Mesendoderm (in vitro differentiated cells): Measurements from ENCODE around the gene CASP9.

Experiments
- DNase-seq: peaks from one replicate; pipeline ENCODE4 v3.0.0; 2013
- H2AK5ac ChIP-seq: 2 replicates; pipeline ENCODE4 v1.6.1; 2013; ENCODE audit warnings: low read length, inconsistent platforms
- H2BK120ac ChIP-seq: 2 replicates; pipeline ENCODE4 v1.6.1; 2013; ENCODE audit warnings: low read depth, mild to moderate bottlenecking, low read length, moderate library complexity, mixed read lengths
- H2BK15ac ChIP-seq: replicated peaks from 2 replicates; pipeline ENCODE4 v1.6.1; 2013; ENCODE audit warnings: low read depth, mild to moderate bottlenecking, moderate library complexity
- H2BK5ac ChIP-seq: 2 replicates; pipeline ENCODE4 v1.6.1; 2013; ENCODE audit warnings: low read length, inconsistent platforms
- H3K18ac ChIP-seq: 2 replicates; pipeline ENCODE4 v1.6.1; 2013; ENCODE audit warnings: mild to moderate bottlenecking, low read length, mixed read lengths
- H3K23ac ChIP-seq: one replicate; pipeline ENCODE4 v1.6.1; 2013; ENCODE audit warnings: low read length
- H3K27ac ChIP-seq: 2 replicates; pipeline ENCODE4 v1.5.1; 2013; ENCODE audit warnings: low read depth, mild to moderate bottlenecking, inconsistent platforms, low read length, moderate library complexity
- H3K27me3 ChIP-seq: 2 replicates; pipeline ENCODE4 v1.6.1; 2013; ENCODE audit warnings: low read length, control low read depth, mild to moderate bottlenecking, inconsistent platforms; ENCODE audit not compliant: insufficient read depth, poor library complexity
- H3K36me3 ChIP-seq: 2 replicates; pipeline ENCODE4 v1.6.1; 2013; ENCODE audit warnings: low read length, inconsistent platforms; ENCODE audit not compliant: control insufficient read depth, insufficient read depth
- H3K4ac ChIP-seq: one replicate; pipeline ENCODE4 v1.6.1; 2013; ENCODE audit warnings: low read depth, mild to moderate bottlenecking, low read length, moderate library complexity
- H3K4me1 ChIP-seq: 2 replicates; pipeline ENCODE4 v1.6.1; 2013; ENCODE audit warnings: low read depth, low read length, inconsistent platforms; ENCODE audit not compliant: control insufficient read depth
- H3K4me2 ChIP-seq: 2 replicates; pipeline ENCODE4 v1.6.1; 2013; ENCODE audit warnings: low read length
- H3K4me3 ChIP-seq: 2 replicates; pipeline ENCODE4 v1.5.1; 2013; ENCODE audit warnings: mild to moderate bottlenecking, low read length
- H3K56ac ChIP-seq: one replicate; pipeline ENCODE4 v1.6.1; 2013; ENCODE audit warnings: low read length
- H3K79me1 ChIP-seq: 2 replicates; pipeline ENCODE4 v1.6.1; 2013; ENCODE audit warnings: low read length, inconsistent platforms
- H3K79me2 ChIP-seq: 2 replicates; pipeline ENCODE4 v1.6.1; 2013; ENCODE audit warnings: mild to moderate bottlenecking, low read length; ENCODE audit not compliant: control insufficient read depth, insufficient read depth
- H3K9ac ChIP-seq: 2 replicates; pipeline ENCODE4 v1.6.1; 2013; ENCODE audit warnings: low read length, inconsistent platforms
- H4K5ac ChIP-seq: one replicate; pipeline ENCODE4 v1.6.1; 2013; ENCODE audit warnings: low read length
- H4K8ac ChIP-seq: one replicate; pipeline ENCODE4 v1.6.1; 2013; ENCODE audit warnings: low read depth, mild to moderate bottlenecking, control low read depth, low read length, moderate library complexity
- WGBS: extraction: QIAGEN DNeasy Blood & Tissue Kit; methylation state at CpG from one replicate; pipeline ENCODE4 v1.1.7; 2013; ENCODE audit warnings: low lambda C conversion rate, missing lambda C conversion rate; ENCODE audit not compliant: insufficient coverage; ENCODE audit errors: extremely low coverage; 5-methylcytosine and 5-hydroxymethylcytosine counted together

The CASP9 gene

DNA sequence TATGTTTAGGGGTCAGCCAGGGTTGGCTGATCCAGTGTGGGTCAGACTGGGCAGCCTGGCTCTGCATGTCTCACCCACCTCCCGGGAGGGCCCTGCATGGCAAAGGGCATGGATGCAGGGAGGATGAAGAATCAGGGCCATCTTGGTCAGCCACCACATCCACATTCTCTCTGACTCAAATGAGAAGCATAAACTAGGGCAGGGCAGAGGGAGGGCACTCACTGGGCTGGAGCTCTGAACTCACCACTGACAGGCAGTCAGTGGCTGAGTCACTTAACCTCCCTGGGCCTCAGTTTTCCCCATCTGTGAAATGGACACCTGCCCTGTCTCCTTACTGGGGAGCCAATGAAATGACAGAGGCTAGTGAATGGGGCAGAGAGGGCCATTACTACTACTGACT, 71.8 kb downstream of the CASP9 start:
- Histone ChIP-seq H3K9ac (no peak overlapping the region), H3K27me3 (no peaks in the 10 kb centered on the region), H3K23ac (no peak overlapping the region), H3K4me2 (no peak overlapping the region), H4K8ac (no peak overlapping the region), H3K4ac (no peak overlapping the region), H2BK120ac (no peak overlapping the region), H2BK15ac (no peak overlapping the region), H3K36me3 (no peaks in the 10 kb centered on the region), H2AK5ac (no peak overlapping the region), H4K5ac (no peak overlapping the region), H3K56ac (no peak overlapping the region), H3K18ac (no peak overlapping the region), H3K4me1 (no peaks in the 10 kb centered on the region), H3K27ac (no peak overlapping the region), H3K4me3 (no peak overlapping the region), H3K79me2 (no peaks in the 10 kb centered on the region), H2BK5ac (no peak overlapping the region), H3K79me1 (no peaks in the 10 kb centered on the region)
- no peak for DNase-seq
- no CpG with 5 or more reads among the region's 1 CpG for WGBS

DNA sequence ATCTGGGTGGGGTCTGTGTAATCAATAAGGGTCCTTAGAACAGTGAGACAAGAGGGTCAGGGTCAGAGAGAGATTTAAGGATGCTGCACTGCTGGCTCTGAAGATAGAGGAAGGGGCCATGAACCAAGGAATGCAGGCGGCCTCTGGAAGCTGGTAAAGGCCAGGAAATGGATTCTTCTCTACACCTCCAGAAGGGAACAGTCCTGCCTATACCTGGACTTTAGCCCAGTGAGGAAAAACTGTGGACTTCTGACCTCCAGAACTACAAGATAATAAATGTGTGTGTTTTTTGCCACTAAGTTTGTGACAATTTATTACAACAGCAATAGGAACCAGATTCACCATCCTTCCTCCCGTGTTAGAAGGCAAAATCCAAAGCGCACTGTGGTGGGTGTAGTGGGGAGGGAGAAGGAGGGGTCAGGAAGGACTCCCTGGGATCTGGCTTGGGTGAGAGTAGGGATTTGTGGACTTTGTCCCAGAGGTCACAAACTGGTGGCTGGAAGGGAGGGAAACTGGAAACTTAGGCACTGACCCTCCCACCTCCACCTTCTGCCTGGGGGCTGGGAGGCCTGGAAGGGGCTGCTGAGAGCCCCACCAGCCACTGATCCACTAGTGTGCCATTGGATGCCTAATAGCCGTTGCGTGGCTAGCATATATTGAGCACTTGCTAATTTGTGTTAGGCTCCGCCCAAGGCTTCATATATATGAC, 72.8 kb downstream of the CASP9 start:
- Histone ChIP-seq H3K23ac (no peak overlapping the region), H2BK15ac (no peak overlapping the region)

DNA sequence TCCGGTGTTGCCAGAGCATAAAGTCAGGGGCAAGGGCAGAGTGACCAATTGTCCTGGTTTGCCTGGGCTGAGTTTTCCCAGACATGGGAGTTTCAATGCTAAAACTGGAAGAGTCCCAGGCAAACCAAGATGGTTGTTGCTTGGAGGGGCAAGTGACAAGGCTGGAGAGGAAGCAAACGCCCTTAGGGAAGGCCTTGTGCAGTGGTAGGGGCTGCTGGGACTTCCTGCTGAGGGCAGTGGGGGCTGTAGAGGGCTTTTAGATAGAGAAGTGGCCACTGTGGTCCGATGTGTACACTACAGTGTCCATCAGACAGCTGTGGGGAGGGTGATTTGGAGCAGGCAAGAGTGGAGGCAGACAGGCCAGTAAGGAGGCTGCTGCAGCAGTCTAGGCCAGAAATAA, 74.4 kb downstream of the CASP9 start:
- Histone ChIP-seq H2BK5ac (no peak overlapping the region), H4K5ac (no peak overlapping the region), H3K27me3 (no peaks in the 10 kb centered on the region), H4K8ac (no peak overlapping the region), H3K4ac (no peak overlapping the region), H3K9ac (no peak overlapping the region), H3K23ac (no peak overlapping the region), H3K79me1 (no peaks in the 10 kb centered on the region), H3K27ac (no peak overlapping the region), H3K56ac (no peak overlapping the region), H2BK120ac (no peak overlapping the region), H3K4me3 (no peak overlapping the region), H3K36me3 (no peaks in the 10 kb centered on the region), H2AK5ac (no peak overlapping the region), H3K4me1 (no peaks in the 10 kb centered on the region), H3K18ac (no peak overlapping the region), H3K4me2 (no peak overlapping the region), H3K79me2 (no peaks in the 10 kb centered on the region), H2BK15ac (no peak overlapping the region)
- WGBS: no CpG with 5 or more reads among the region's 3 CpGs
- DNase-seq: no peak

More for the DNA sequence above, 72.8 kb downstream of the CASP9 start:
- Histone ChIP-seq H3K4ac (no peak overlapping the region), H2BK5ac (no peak overlapping the region), H3K27ac (no peak overlapping the region), H3K27me3 (no peaks in the 10 kb centered on the region), H4K8ac (no peak overlapping the region), H3K9ac (no peak overlapping the region), H3K18ac (no peak overlapping the region), H3K79me1 (no peaks in the 10 kb centered on the region), H3K56ac (no peak overlapping the region), H4K5ac (no peak overlapping the region), H2BK120ac (no peak overlapping the region), H3K4me3 (no peak overlapping the region), H3K36me3 (no peaks in the 10 kb centered on the region), H2AK5ac (no peak overlapping the region), H3K79me2 (no peaks in the 10 kb centered on the region), H3K4me2 (no peak overlapping the region), H3K4me1 (no peaks in the 10 kb centered on the region)
- no peak for DNase-seq
- no CpG with 5 or more reads among the region's 6 CpGs for WGBS

DNA sequence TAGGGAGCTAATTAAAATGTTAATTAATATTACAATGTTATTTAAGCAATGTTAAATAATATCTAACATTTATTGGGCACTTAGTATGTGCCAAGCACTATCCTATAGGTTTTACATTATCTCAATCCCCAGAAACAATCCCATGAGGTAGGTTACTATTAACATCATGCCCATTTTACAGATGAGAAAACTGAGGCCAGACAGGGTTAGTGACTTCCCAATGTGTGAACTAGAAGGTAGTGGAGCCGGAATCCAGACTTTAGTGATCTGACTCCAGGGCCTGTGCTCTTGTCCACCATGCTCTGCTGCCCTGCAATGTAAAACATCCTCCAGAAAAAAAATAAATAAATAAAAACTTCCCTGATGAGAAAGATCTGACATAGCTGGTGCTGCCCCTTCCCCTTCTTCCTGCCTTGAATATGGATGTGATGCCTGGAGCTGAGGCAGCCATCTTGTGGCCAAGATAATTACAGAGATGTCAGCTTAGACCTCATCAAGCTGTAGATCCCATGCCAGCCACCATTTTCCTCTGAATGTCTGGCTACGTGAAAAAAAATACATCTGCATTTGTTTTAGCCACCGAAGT, 75.0 kb downstream of the CASP9 start:
- no peak for DNase-seq
- Histone ChIP-seq H3K4me1 (no peaks in the 10 kb centered on the region), H3K9ac (no peak overlapping the region), H3K4ac (no peak overlapping the region), H3K18ac (no peak overlapping the region), H2BK15ac (no peak overlapping the region), H3K79me2 (no peaks in the 10 kb centered on the region), H3K4me3 (no peak overlapping the region), H3K4me2 (no peak overlapping the region), H3K36me3 (no peaks in the 10 kb centered on the region), H2BK5ac (no peak overlapping the region), H4K8ac (no peak overlapping the region), H4K5ac (no peak overlapping the region), H2AK5ac (no peak overlapping the region), H3K27ac (no peak overlapping the region), H3K56ac (no peak overlapping the region), H2BK120ac (no peak overlapping the region), H3K79me1 (no peaks in the 10 kb centered on the region), H3K23ac (no peak overlapping the region), H3K27me3 (no peaks in the 10 kb centered on the region)
- no CpG with 5 or more reads among the region's 3 CpGs for WGBS

DNA sequence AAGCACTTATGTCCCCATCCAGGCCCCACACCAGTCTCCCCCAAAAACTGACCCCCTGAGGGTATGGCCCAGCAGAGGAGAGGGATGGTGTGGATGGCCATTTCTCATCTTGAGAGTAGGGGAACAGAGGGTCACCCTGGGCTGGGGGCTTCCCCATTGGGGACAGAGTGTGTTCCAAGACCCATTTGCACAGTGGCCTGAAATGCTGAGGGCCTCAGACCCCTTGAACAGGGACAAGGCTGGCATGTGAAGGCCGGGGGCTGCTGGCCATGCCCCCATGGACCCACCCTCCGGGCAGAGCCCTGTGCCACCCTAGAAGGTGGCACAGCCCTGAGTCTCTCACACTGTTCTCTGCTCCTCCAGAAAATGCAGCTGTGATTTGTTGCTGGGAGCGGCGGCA, 77.8 kb downstream of the CASP9 start:
- Histone ChIP-seq H2AK5ac (no peak overlapping the region), H3K79me2 (no peaks in the 10 kb centered on the region), H4K8ac (no peak overlapping the region), H3K4me2 (no peak overlapping the region), H3K36me3 (no peaks in the 10 kb centered on the region), H2BK120ac (no peak overlapping the region), H3K18ac (no peak overlapping the region), H3K79me1 (no peaks in the 10 kb centered on the region), H2BK5ac (no peak overlapping the region), H3K4me3 (no peak overlapping the region), H2BK15ac (no peak overlapping the region), H3K27ac (no peak overlapping the region), H3K56ac (no peak overlapping the region), H3K23ac (no peak overlapping the region), H3K27me3 (no peaks in the 10 kb centered on the region), H3K9ac (no peak overlapping the region), H3K4me1 (no peaks in the 10 kb centered on the region), H4K5ac (no peak overlapping the region), H3K4ac (no peak overlapping the region)
- WGBS: no CpG with 5 or more reads among the region's 4 CpGs
- no peak for DNase-seq
